HEK293 (cell line): ENCODE measurements around the gene NUDT8.

ENCODE experiments used
- BCL6B ChIP-seq: fragments of 450-650 bp; formaldehyde crosslinking; IDR thresholded peaks from 2 replicates; pipeline ENCODE4 v1.5.1; 2017; ENCODE audit warnings: missing biosample characterization, missing genetic modification characterization
- CTCF ChIP-seq: fragments of 450-650 bp; formaldehyde crosslinking; IDR thresholded peaks from 2 replicates; pipeline ENCODE4 v1.5.1; 2016; ENCODE audit warnings: missing biosample characterization, missing genetic modification characterization
- GFI1B ChIP-seq: fragments of 450-650 bp; formaldehyde crosslinking; IDR thresholded peaks from 2 replicates; pipeline ENCODE4 v1.5.1; 2016; ENCODE audit warnings: missing biosample characterization, missing genetic modification characterization
- GLIS2 ChIP-seq: fragments of 450-650 bp; formaldehyde crosslinking; IDR thresholded peaks from 2 replicates; pipeline ENCODE4 v1.5.1; 2016; ENCODE audit warnings: missing biosample characterization, missing genetic modification characterization
- HOXD13 ChIP-seq: sonication (generic); formaldehyde crosslinking; IDR thresholded peaks from 2 replicates; pipeline ENCODE4 v1.8.0; 2022; ENCODE audit warnings: missing genetic modification reagents, borderline replicate concordance
- INSM2 ChIP-seq: fragments of 450-650 bp; formaldehyde crosslinking; IDR thresholded peaks from 2 replicates; pipeline ENCODE4 v1.5.1; 2016; ENCODE audit warnings: missing biosample characterization, missing genetic modification characterization
- KLF17 ChIP-seq: fragments of 450-650 bp; formaldehyde crosslinking; IDR thresholded peaks from 2 replicates; pipeline ENCODE4 v1.5.1; 2016; ENCODE audit warnings: missing biosample characterization, missing genetic modification characterization
- REPIN1 ChIP-seq: fragments of 450-650 bp; formaldehyde crosslinking; IDR thresholded peaks from 2 replicates; pipeline ENCODE4 v1.5.1; 2017; ENCODE audit warnings: missing biosample characterization, missing genetic modification characterization, low read depth
- SCRT1 ChIP-seq: fragments of 450-650 bp; formaldehyde crosslinking; IDR thresholded peaks from 2 replicates; pipeline ENCODE4 v1.5.1; 2016; ENCODE audit warnings: missing biosample characterization, missing genetic modification characterization, borderline replicate concordance
- TCF7L2 ChIP-seq: IDR thresholded peaks from 2 replicates; pipeline ENCODE4 v1.6.1; 2011; ENCODE audit warnings: low read depth, mild to moderate bottlenecking, inconsistent platforms, low read length, moderate library complexity, borderline replicate concordance
- ZBTB1 ChIP-seq: fragments of 450-650 bp; formaldehyde crosslinking; IDR thresholded peaks from 2 replicates; pipeline ENCODE4 v1.5.1; 2016; ENCODE audit warnings: missing biosample characterization, missing genetic modification characterization
- ZBTB21 ChIP-seq: fragments of 450-650 bp; formaldehyde crosslinking; IDR thresholded peaks from 2 replicates; pipeline ENCODE4 v1.5.1; 2017; ENCODE audit warnings: missing biosample characterization, missing genetic modification characterization
- ZBTB26 ChIP-seq: fragments of 450-650 bp; formaldehyde crosslinking; optimal IDR thresholded peaks from 2 replicates; pipeline ENCODE3; 2016; ENCODE audit warnings: missing biosample characterization, mild to moderate bottlenecking, missing genetic modification characterization
- ZEB2 ChIP-seq: fragments of 450-650 bp; formaldehyde crosslinking; IDR thresholded peaks from 2 replicates; pipeline ENCODE4 v1.5.1; 2016; ENCODE audit warnings: missing biosample characterization, missing genetic modification characterization
- ZFP3 ChIP-seq: fragments of 450-650 bp; formaldehyde crosslinking; IDR thresholded peaks from 2 replicates; pipeline ENCODE4 v1.5.1; 2016; ENCODE audit warnings: low read depth, missing biosample characterization, missing genetic modification characterization
- ZFP41 ChIP-seq: fragments of 450-650 bp; formaldehyde crosslinking; IDR thresholded peaks from 2 replicates; pipeline ENCODE4 v1.5.1; 2016; ENCODE audit warnings: missing biosample characterization, missing genetic modification characterization, borderline replicate concordance
- ZNF174 ChIP-seq: fragments of 450-650 bp; formaldehyde crosslinking; IDR thresholded peaks from 2 replicates; pipeline ENCODE4 v1.5.0; 2017; ENCODE audit warnings: missing biosample characterization, mild to moderate bottlenecking, missing genetic modification characterization
- ZNF202 ChIP-seq: fragments of 450-650 bp; formaldehyde crosslinking; IDR thresholded peaks from 2 replicates; pipeline ENCODE4 v1.5.1; 2016; ENCODE audit warnings: missing biosample characterization, missing genetic modification characterization, borderline replicate concordance
- ZNF239 ChIP-seq: fragments of 450-650 bp; formaldehyde crosslinking; IDR thresholded peaks from 2 replicates; pipeline ENCODE4 v1.5.1; 2016; ENCODE audit warnings: missing biosample characterization, missing genetic modification characterization
- ZNF394 ChIP-seq: fragments of 450-650 bp; formaldehyde crosslinking; IDR thresholded peaks from 2 replicates; pipeline ENCODE4 v1.5.1; 2016; ENCODE audit warnings: missing biosample characterization, missing genetic modification characterization, mild to moderate bottlenecking, moderate library complexity, borderline replicate concordance
- ZNF521 ChIP-seq: fragments of 450-650 bp; formaldehyde crosslinking; IDR thresholded peaks from 2 replicates; pipeline ENCODE4 v1.5.1; 2017; ENCODE audit warnings: missing biosample characterization, mild to moderate bottlenecking, missing genetic modification characterization
- ZNF549 ChIP-seq: fragments of 450-650 bp; IDR thresholded peaks from 2 replicates; pipeline ENCODE4 v1.5.1; 2018; ENCODE audit warnings: missing biosample characterization, missing genetic modification characterization, mild to moderate bottlenecking, inconsistent platforms, moderate library complexity
- ZNF561 ChIP-seq: fragments of 450-650 bp; IDR thresholded peaks from 2 replicates; pipeline ENCODE4 v1.5.1; 2018; ENCODE audit warnings: missing biosample characterization, missing genetic modification characterization, borderline replicate concordance
- ZNF600 ChIP-seq: fragments of 450-650 bp; formaldehyde crosslinking; IDR thresholded peaks from 2 replicates; pipeline ENCODE4 v1.5.1; 2016; ENCODE audit warnings: missing biosample characterization, missing genetic modification characterization
- ZNF701 ChIP-seq: fragments of 450-650 bp; formaldehyde crosslinking; IDR thresholded peaks from 2 replicates; pipeline ENCODE4 v1.5.1; 2016; ENCODE audit warnings: missing biosample characterization, missing genetic modification characterization
- ZNF785 ChIP-seq: fragments of 450-650 bp; formaldehyde crosslinking; IDR thresholded peaks from 2 replicates; pipeline ENCODE4 v1.5.1; 2016; ENCODE audit warnings: missing biosample characterization, missing genetic modification characterization
- ZNF830 ChIP-seq: fragments of 450-650 bp; IDR thresholded peaks from 2 replicates; pipeline ENCODE4 v1.5.0; 2018; ENCODE audit warnings: missing biosample characterization, missing genetic modification characterization, low read depth, mild to moderate bottlenecking, moderate library complexity
- ZNF837 ChIP-seq: fragments of 450-650 bp; formaldehyde crosslinking; IDR thresholded peaks from 2 replicates; pipeline ENCODE4 v1.5.1; 2016; ENCODE audit warnings: missing biosample characterization, missing genetic modification characterization
- TF ChIP-seq, protein P1 (sequence below): fragments of 450-650 bp; formaldehyde crosslinking; IDR thresholded peaks from 2 replicates; pipeline ENCODE4 v1.5.1; 2016; ENCODE audit warnings: missing biosample characterization, missing genetic modification characterization
- TF ChIP-seq, protein P2 (sequence below): fragments of 450-650 bp; formaldehyde crosslinking; IDR thresholded peaks from 2 replicates; pipeline ENCODE4 v1.5.1; 2016; ENCODE audit warnings: missing biosample characterization, missing genetic modification characterization

The NUDT8 gene

DNA sequence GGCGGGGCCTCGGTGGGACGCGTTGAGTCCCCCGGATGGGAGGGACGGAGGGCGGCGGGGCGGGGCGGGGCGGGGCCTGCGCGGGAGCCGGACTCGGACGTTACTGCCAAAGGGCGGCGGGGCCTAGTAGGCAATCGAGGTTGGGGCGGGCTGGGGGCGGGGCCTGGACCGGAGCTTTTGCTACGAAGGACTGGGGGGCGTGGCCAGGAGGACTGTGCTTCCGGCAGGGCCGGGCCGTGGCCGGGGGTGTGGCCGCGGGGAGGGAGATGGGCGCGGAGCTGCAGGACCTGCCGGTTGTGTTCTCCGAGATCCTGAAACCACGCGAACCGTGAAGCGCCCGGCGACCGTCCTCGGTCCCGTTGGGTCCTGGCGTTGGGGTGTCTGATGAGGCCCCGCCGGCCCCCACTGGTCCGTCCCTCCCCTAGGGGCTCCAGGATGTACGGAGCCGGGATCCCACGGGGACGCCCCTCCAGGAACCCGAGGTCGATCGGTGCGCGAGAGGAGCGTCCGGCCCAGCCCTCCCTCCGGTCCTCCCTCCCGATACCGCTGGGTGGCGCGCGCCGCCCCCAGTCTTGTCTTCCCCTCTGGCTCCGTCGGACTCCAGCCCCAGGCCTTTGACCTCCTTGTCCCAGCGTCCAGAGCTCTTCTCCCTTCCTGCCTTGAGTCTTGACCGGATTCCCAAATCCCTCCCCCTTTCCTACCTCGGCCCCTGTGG, 648 bp upstream of the NUDT8 start (continued):
- TF ChIP-seq TCF7L2 (no peak), GLIS2 (tag by site-specific recombination) (peak; percentile 83), INSM2 (no peak), SCRT1 (tag by site-specific recombination) (no peak), BCL6B (tag by site-specific recombination) (no peak), ZEB2 (tag by site-specific recombination) (peak; percentile 64), ZNF830 (no peak), ZNF561 (tag by site-specific recombination) (no peak), ZBTB21 (tag by site-specific recombination) (no peak), HOXD13 (no peak), ZNF394 (no peak), CTCF (tag by site-specific recombination) (peak; percentile 88), ZBTB1 (no peak), REPIN1 (peak; percentile 72; the same call in 1 of the 2 replicates), ZNF521 (no peak), ZNF549 (tag by site-specific recombination) (no peak), ZNF600 (peak; percentile 88), ZNF174 (no peak), ZNF785 (tag by site-specific recombination) (no peak), ZNF239 (tag by site-specific recombination) (no peak), KLF17 (tag by site-specific recombination) (peak; percentile 89), ZNF701 (tag by site-specific recombination) (no peak), ZFP3 (no peak), GFI1B (tag by site-specific recombination) (no peak), ZNF837 (no peak), ZBTB26 (tag by site-specific recombination) (peak; percentile 66), ZFP41 (no peak), ZNF202 (tag by site-specific recombination) (no peak)
- TF ChIP-seq, protein P1, sequence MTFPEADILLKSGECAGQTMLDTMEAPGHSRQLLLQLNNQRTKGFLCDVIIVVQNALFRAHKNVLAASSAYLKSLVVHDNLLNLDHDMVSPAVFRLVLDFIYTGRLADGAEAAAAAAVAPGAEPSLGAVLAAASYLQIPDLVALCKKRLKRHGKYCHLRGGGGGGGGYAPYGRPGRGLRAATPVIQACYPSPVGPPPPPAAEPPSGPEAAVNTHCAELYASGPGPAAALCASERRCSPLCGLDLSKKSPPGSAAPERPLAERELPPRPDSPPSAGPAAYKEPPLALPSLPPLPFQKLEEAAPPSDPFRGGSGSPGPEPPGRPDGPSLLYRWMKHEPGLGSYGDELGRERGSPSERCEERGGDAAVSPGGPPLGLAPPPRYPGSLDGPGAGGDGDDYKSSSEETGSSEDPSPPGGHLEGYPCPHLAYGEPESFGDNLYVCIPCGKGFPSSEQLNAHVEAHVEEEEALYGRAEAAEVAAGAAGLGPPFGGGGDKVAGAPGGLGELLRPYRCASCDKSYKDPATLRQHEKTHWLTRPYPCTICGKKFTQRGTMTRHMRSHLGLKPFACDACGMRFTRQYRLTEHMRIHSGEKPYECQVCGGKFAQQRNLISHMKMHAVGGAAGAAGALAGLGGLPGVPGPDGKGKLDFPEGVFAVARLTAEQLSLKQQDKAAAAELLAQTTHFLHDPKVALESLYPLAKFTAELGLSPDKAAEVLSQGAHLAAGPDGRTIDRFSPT (tag by site-specific recombination), result no peak
- TF ChIP-seq, protein P2, sequence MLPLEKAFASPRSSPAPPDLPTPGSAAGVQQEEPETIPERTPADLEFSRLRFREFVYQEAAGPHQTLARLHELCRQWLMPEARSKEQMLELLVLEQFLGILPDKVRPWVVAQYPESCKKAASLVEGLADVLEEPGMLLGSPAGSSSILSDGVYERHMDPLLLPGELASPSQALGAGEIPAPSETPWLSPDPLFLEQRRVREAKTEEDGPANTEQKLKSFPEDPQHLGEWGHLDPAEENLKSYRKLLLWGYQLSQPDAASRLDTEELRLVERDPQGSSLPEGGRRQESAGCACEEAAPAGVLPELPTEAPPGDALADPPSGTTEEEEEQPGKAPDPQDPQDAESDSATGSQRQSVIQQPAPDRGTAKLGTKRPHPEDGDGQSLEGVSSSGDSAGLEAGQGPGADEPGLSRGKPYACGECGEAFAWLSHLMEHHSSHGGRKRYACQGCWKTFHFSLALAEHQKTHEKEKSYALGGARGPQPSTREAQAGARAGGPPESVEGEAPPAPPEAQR, result no peak
